Measurements from ENCODE around the gene ACR.
A peak's percentile ranks its signal among the peaks of the same experiment; 100 is the strongest.
"Not testable (repeated sequence)": the region's sequence is repeated elsewhere in the genome, so short reads cannot be mapped to it uniquely, and the experiment has no call there.

ACR gene

DNA sequence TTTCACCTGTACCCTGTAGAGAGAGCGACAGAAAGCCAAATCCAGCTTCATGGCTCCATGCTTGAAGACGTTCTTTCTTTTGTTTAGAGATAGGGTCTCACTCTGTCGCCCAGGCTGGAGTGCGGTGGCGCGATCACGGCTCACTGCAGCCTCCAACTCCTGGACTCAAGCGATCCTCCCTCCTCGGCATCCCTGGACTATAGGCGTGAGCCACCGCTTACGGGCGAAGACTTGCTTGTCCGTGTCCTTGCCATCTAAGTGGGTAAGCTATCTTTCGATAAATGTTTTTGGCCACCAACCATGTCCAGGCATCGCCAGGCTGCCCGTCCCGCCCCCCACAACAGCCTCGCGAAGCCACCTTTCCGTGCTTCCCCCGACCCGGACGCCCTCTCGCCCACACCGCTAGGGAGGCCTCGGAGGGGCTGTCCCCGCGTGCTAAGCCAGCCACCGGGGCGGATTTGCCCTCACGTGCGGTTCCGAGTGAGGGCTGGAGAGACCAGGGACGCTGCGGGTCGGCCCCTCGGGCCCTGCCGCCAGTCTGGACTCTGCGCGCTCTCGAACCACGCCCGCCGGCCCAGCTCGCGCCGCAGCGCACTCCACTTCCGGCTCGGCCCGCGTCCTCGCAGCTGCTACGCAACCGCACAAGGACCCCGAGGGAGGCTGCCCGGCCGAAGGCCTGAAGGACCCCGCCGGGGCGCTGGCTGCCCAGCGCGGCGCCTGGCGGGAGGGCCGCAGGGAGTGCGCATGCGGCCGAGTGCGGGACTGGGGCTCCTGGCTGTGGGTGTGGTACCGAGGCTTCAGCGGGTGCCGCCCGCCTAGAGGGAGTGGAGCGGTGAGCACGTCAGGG lies 45.3 kb downstream of the ACR start, which contains the start of gene RABL2B:
Gene RABL2B (minus strand): TSS at position 604 of the 847 bp plus-strand sequence. CDS start 1,342 bp downstream, outside the sequence.
- DNase-seq, result peak; percentile 89

DNA sequence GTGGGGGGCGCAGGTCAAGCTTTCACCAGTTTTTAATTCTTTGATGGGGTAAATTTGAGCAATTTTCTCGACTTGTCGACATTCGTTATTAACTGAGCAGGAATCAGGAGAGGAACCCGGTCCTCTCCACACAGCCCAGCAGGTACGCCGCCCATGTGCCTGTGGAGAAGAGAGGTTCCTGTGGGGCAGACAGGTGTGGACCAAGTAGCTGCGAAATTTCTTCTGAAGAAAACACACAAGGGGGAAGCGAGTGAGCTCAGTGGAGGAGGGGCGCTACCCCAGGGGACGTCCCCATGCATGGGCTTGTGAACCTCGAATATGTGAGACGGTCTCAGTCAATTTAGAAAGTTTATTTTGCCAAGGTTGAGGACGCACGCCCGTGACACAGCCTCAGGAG lies 45.9 kb downstream of the ACR start:
- not testable (repeated sequence) for DNase-seq

DNA sequence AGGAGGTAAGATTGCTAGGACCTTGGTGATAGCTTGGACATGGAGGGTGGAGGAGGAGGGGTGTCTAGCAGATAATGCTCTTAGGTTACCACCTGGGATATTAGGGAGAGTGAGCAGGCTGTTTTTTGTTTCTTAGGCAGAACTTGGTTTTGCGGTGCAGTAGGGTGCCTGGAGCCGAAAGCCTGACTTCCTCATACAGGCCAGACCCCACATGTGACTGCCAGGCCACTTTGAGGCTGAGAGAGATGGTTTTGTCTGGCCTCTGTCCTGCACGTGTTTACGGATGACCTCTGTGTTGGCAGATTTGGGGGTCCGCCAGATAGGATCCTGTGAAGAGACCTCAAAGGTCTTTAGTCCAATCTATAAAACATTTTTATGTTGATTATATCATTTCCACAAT lies 47.3 kb downstream of the ACR start:
- DNase-seq, result not testable (repeated sequence)

DNA sequence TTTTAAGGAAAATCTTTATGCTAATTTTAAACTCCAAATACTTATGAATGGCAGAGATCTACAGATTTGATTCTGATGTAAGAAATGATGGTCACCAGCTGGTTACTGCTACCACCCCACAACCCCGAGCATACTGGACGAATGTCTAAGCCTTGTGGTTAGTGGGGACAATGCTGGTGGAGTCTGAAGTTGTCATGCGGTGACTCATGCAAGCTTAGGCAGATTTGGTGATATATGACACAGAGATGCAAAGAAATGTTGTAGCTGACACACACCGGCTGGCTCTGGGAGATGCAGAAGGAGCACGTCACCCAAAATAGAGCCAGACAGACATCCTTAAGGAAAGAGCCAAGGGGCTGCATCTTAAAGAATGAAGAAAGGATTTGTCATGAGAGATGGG lies 48.9 kb downstream of the ACR start:
- DNase-seq, result not testable (repeated sequence)

Measured in central memory CD4-positive, alpha-beta T cell (primary cell).